K562 (cell line): ENCODE data around the gene KLK13. TPM values are rescaled to one million over a fixed set of nuclear protein-coding genes. Genes with fewer than 3 reads are reported as not detected.

Experiments used
- ATAC-seq: fragments of 200-7000 bp; cut with Tn5 transposase; 3 replicates; pipeline ENCODE4 v1.9.1; 2020; ENCODE audit warnings: moderate library complexity
- BruUV-seq: library from RNA; stranded (reverse); fragments of 400-500 nt; replicated peaks from 2 replicates; lab custom pipeline; 2021; lab: Mats Ljungman, UMichigan
- CTCF ChIA-PET: fragments of 300-600 bp; formaldehyde crosslinking; extraction: SDS; loops from one replicate; lab custom pipeline; 2021; ENCODE audit warnings: low intra/inter-chr PET ratio; lab: Yijun Ruan, JAX
- POLR2A ChIA-PET: fragments of 300-600, 350-650 bp; sonication (Branson Sonifier 250); formaldehyde crosslinking; extraction: SDS; loops from one replicate; lab custom pipeline; 2021; ENCODE audit warnings: antibody characterized with exemption, inconsistent platforms; lab: Yijun Ruan, JAX
- DNase-seq, 4 experiments: peaks; one replicate each; pipeline versions ENCODE4 v3.0.0 to v3.0.0-alpha.2; 2011 to 2018; ENCODE audit warnings: low spot score in 3 of 4, mixed read lengths in 3 of 4; ENCODE audit errors: extremely low read depth in 1 of 4
- FAIRE-seq: peaks from 2 replicates; lab custom pipeline; 2011; peaks lifted over from hg19 to GRCh38; lab: Jason Lieb, UNC
- H2AFZ ChIP-seq: 2 replicates; pipeline ENCODE4 v1.6.0; 2011; ENCODE audit warnings: low read depth, low read length, control low read depth, inconsistent platforms
- H3K27ac ChIP-seq: fragments of 200-600 bp; 3 replicates; pipeline ENCODE4 v1.8.0; 2011; ENCODE audit warnings: low read depth, mild to moderate bottlenecking, control low read depth, inconsistent platforms, low read length, moderate library complexity, mixed read lengths; ENCODE audit errors: extremely low read depth
- H3K27me3 ChIP-seq, 2 experiments: fragments of 300-600 bp in 1 of 2; 2 replicates in 1 of 2; 3 replicates in 1 of 2; pipeline versions ENCODE4 v1.6.0 to v1.8.0; 2011; ENCODE audit warnings: inconsistent platforms in 2 of 2, low read length in 2 of 2, mild to moderate bottlenecking in 1 of 2, mixed read lengths in 1 of 2, moderate library complexity in 1 of 2; ENCODE audit not compliant: control insufficient read depth in 2 of 2, insufficient read depth in 2 of 2
- H3K36me3 ChIP-seq: fragments of 300-600 bp; 3 replicates; pipeline ENCODE4 v1.8.0; 2011; ENCODE audit warnings: mild to moderate bottlenecking, low read length, inconsistent platforms; ENCODE audit not compliant: control insufficient read depth, insufficient read depth
- H3K4me1 ChIP-seq, 2 experiments: fragments of 200-600 bp in 1 of 2; replicated peaks in 1 of 2; 2 replicates in 1 of 2; 3 replicates in 1 of 2; pipeline versions ENCODE4 v1.5.1 to v1.8.0; 2011; ENCODE audit warnings: inconsistent platforms in 2 of 2, low read length in 2 of 2, mild to moderate bottlenecking in 1 of 2, mixed read lengths in 1 of 2, moderate library complexity in 1 of 2; ENCODE audit not compliant: control insufficient read depth in 2 of 2, insufficient read depth in 2 of 2
- H3K4me2 ChIP-seq: 2 replicates; pipeline ENCODE4 v1.6.1; 2011; ENCODE audit warnings: low read length, control low read depth, inconsistent platforms, mixed read lengths; ENCODE audit not compliant: insufficient read depth
- H3K4me3 ChIP-seq: fragments of 200-600 bp; sonication (generic), shearing (Covaris generic); 2 replicates; pipeline ENCODE4 v1.5.1; 2016; ENCODE audit warnings: control low read depth, inconsistent platforms
- H3K79me2 ChIP-seq: fragments of 200-600 bp; 3 replicates; pipeline ENCODE4 v1.8.0; 2011; ENCODE audit warnings: low read length, inconsistent platforms; ENCODE audit not compliant: control insufficient read depth, insufficient read depth
- H3K9ac ChIP-seq, 2 experiments: 2 replicates each; pipeline versions ENCODE4 v1.6.0 to v1.6.1; 2011; ENCODE audit warnings: low read depth in 2 of 2, low read length in 2 of 2, control low read depth in 1 of 2, inconsistent platforms in 1 of 2, mild to moderate bottlenecking in 1 of 2, mixed read lengths in 1 of 2; ENCODE audit not compliant: insufficient read depth in 1 of 2
- H3K9me1 ChIP-seq: one replicate; pipeline ENCODE4 v1.6.0; 2011; ENCODE audit warnings: inconsistent platforms, mild to moderate bottlenecking, low read length, moderate library complexity; ENCODE audit not compliant: control insufficient read depth, insufficient read depth
- H3K9me3 ChIP-seq: replicated peaks from 2 replicates; pipeline ENCODE4 v1.5.1; 2011; ENCODE audit warnings: low read depth, low read length, inconsistent platforms; ENCODE audit not compliant: control insufficient read depth, insufficient read depth
- H4K20me1 ChIP-seq: replicated peaks from 2 replicates; pipeline ENCODE4 v1.6.1; 2011; ENCODE audit warnings: low read length, inconsistent platforms, mixed read lengths; ENCODE audit not compliant: control insufficient read depth, insufficient read depth
- BACH1 ChIP-seq: fragments of 200-800 bp; sonication (Bioruptor generic); IDR thresholded peaks from 2 replicates; pipeline ENCODE4 v1.6.1; 2016; ENCODE audit warnings: missing genetic modification characterization, missing compliant biosample characterization
- CEBPZ ChIP-seq: fragments of 150-350 bp; IDR thresholded peaks from 2 replicates; pipeline ENCODE4 v1.6.1; 2014; ENCODE audit warnings: low read depth, mild to moderate bottlenecking, low read length, borderline replicate concordance
- ELK3 ChIP-seq: fragments of 450-650 bp; formaldehyde crosslinking; IDR thresholded peaks from 2 replicates; pipeline ENCODE4 v1.4.0; 2020; ENCODE audit warnings: mild to moderate bottlenecking
- EZH2 ChIP-seq: IDR thresholded peaks from 2 replicates; pipeline ENCODE4 v1.6.1; 2012; ENCODE audit warnings: low read depth, mild to moderate bottlenecking, inconsistent platforms, low read length, borderline replicate concordance
- KLF10 ChIP-seq: fragments of 250-450 bp; sonication (Bioruptor Pico); IDR thresholded peaks from 2 replicates; pipeline ENCODE4 v1.6.1; 2021; ENCODE audit warnings: matching md5 sums
- MTA3 ChIP-seq: fragments of 450-650 bp; formaldehyde crosslinking; IDR thresholded peaks from 2 replicates; pipeline ENCODE4 v1.6.1; 2017; ENCODE audit warnings: mild to moderate bottlenecking, borderline replicate concordance
- NR2C1 ChIP-seq, 2 experiments: fragments of 450-650 bp; IDR thresholded peaks; 2 replicates each; pipeline ENCODE4 v1.6.1; 2017; ENCODE audit warnings: mild to moderate bottlenecking in 2 of 2, antibody characterized with exemption in 1 of 2, inconsistent platforms in 1 of 2, missing compliant biosample characterization in 1 of 2, missing genetic modification characterization in 1 of 2
- THRAP3 ChIP-seq: fragments of 450-650 bp; IDR thresholded peaks from 2 replicates; pipeline ENCODE4 v1.6.1; 2016; ENCODE audit warnings: mild to moderate bottlenecking, inconsistent platforms, borderline replicate concordance
- WGBS: fragments of 100-300 bp; shearing (Covaris generic); methylation state at CpG from one replicate; pipeline ENCODE4 v1.1.6; 2016; ENCODE audit warnings: low coverage, mixed read lengths; ENCODE audit not compliant: insufficient coverage; ENCODE audit errors: missing lambda C conversion rate; 5-methylcytosine and 5-hydroxymethylcytosine counted together
- in situ Hi-C: fragments of 300-500 bp; cut with MboI; formaldehyde crosslinking; loops from 4 replicates; pipeline ENCODE4 v1.15.0; 2018; ENCODE audit warnings: inconsistent platforms, mixed read lengths
- intact Hi-C: fragments of 100-400 bp; cut with micrococcal nuclease; formaldehyde crosslinking; loops from 2 replicates; pipeline ENCODE4 v1.14.2; 2022
- polyA plus RNA-seq, 8 experiments: library from polyadenylated mRNA; depleted of rRNA in 4 of 8; stranded (reverse) in 5 of 8; unstranded in 3 of 8; fragments of >200 nt; fragmentation: Nextera tagmentation in 2 of 8; fragmentation: Illumina TruSeq in 1 of 8; extraction: Ambion mirVana in 2 of 8; extraction: Trizol in 1 of 8; gene quantifications; 2 replicates each; pipeline versions ENCODE4 v1.2.1 to v1.2.3, GENCODE V29; 2011 to 2014; ENCODE audit warnings: inconsistent platforms in 1 of 8, missing spikeins in 1 of 8
- total RNA-seq, 7 experiments: library from RNA; depleted of rRNA in 6 of 7; stranded (reverse); fragments of >200 nt in 6 of 7; fragmentation: Illumina TruSeq in 2 of 7; extraction: Trizol in 2 of 7; gene quantifications; 2 replicates each; pipeline versions ENCODE4 v1.2.1 to v1.2.3, GENCODE V29; 2011 to 2021; ENCODE audit warnings: low replicate concordance in 1 of 7
- TF ChIP-seq, protein P1 (sequence below), 2 experiments: fragments of 150-350 bp in 1 of 2; IDR thresholded peaks; 2 replicates each; pipeline ENCODE4 v1.6.1; 2012 to 2016; ENCODE audit warnings: low read depth in 2 of 2, low read length in 2 of 2, mild to moderate bottlenecking in 1 of 2, moderate library complexity in 1 of 2

The KLK13 gene
- total and polyA plus RNA-seq, 9 of the 15 experiments (the other 6 are each of a cell fraction or from before 2014, with no cell fraction given), result 0.72 to 9.0 (median 2.3) TPM

- TF ChIP-seq, protein P1, sequence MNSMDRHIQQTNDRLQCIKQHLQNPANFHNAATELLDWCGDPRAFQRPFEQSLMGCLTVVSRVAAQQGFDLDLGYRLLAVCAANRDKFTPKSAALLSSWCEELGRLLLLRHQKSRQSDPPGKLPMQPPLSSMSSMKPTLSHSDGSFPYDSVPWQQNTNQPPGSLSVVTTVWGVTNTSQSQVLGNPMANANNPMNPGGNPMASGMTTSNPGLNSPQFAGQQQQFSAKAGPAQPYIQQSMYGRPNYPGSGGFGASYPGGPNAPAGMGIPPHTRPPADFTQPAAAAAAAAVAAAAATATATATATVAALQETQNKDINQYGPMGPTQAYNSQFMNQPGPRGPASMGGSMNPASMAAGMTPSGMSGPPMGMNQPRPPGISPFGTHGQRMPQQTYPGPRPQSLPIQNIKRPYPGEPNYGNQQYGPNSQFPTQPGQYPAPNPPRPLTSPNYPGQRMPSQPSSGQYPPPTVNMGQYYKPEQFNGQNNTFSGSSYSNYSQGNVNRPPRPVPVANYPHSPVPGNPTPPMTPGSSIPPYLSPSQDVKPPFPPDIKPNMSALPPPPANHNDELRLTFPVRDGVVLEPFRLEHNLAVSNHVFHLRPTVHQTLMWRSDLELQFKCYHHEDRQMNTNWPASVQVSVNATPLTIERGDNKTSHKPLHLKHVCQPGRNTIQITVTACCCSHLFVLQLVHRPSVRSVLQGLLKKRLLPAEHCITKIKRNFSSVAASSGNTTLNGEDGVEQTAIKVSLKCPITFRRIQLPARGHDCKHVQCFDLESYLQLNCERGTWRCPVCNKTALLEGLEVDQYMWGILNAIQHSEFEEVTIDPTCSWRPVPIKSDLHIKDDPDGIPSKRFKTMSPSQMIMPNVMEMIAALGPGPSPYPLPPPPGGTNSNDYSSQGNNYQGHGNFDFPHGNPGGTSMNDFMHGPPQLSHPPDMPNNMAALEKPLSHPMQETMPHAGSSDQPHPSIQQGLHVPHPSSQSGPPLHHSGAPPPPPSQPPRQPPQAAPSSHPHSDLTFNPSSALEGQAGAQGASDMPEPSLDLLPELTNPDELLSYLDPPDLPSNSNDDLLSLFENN (IDR thresholded peaks at IDR 0.05; ENCODE audit: low read depth in 2 of 2, low read length in 2 of 2), result no peak
- TF ChIP-seq NR2C1 (IDR thresholded peaks at IDR 0.05) (no peak), NR2C1 (tag; IDR thresholded peaks at IDR 0.05) (no peak)
- TF ChIP-seq, all 486 proteins: peak for 0
Observed at GRCh38 chr19:51078731-51079130, 13.8 kb upstream of the KLK13 start (continued).

DNA sequence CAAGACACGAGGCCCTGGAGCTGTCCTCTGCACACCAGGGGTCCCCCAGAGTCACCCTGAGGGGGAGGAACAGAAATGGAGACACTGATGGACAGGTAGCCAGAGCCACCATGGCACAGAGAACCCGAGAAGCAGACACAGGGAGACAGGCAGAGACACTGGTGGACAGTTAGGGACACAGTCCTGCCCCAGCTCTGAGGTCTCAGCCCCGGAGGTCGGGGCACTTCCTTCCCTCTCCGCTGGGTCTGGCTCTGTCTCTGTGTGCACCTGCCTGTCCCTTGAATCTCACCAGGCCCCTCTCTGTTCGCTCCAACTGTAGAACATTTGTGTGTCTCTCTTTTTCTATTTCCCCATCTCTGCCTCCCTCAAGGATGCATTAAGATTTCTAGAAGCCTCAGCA, 13.2 kb upstream of the KLK13 start:
- no TSS peak for BruUV-seq
- H3K36me3 ChIP-seq, result no peaks in the 10 kb centered on the region
- H2AFZ ChIP-seq, result no peak overlapping the region
- H4K20me1 ChIP-seq, result no peaks in the 10 kb centered on the region
- no peaks in the 10 kb centered on the region for H3K79me2 ChIP-seq
- intact Hi-C loops, result no loop called here
- in situ Hi-C loops, result no loop called here
- no peak overlapping the region for H3K4me2 ChIP-seq
- ChIA-PET POLR2A (interaction anchor here (0.6 kb wide), 1 partner anchor 1086 kb away, joined by 3 read pairs; no protein-coding TSS in a partner anchor), CTCF (no interaction called here)
- H3K27ac ChIP-seq, result no peak overlapping the region
- H3K9ac ChIP-seq, result no peak overlapping the region
- ATAC-seq (peak; percentile 53; the same call in 2 of the 3 replicates), DNase-seq (no peak), FAIRE-seq (no peak)
- WGBS, result 0% methylated on average over 6 of the region's 6 CpGs
- H3K4me1 ChIP-seq, result peaks cover 0 to 7% of the 10 kb centered on the region in 2 experiments; a peak in 2 of 5 replicates
- H3K9me3 ChIP-seq, result no peaks in the 10 kb centered on the region; the same call in 1 of the 2 replicates
- peaks cover 7 to 52% of the 10 kb centered on the region in 2 experiments; a peak in 3 of 5 replicates for H3K27me3 ChIP-seq
- H3K9me1 ChIP-seq, result no peaks in the 10 kb centered on the region
- TF ChIP-seq THRAP3 (no peak), MTA3 (no peak), ELK3 (CRISPR knock-in tag) (no peak), CEBPZ (no peak), BACH1 (tag) (no peak), KLF10 (no peak), EZH2 (no peak)
- no peak overlapping the region for H3K4me3 ChIP-seq
